Measurements from ENCODE around the gene ZNF311.

ZNF311 gene

DNA sequence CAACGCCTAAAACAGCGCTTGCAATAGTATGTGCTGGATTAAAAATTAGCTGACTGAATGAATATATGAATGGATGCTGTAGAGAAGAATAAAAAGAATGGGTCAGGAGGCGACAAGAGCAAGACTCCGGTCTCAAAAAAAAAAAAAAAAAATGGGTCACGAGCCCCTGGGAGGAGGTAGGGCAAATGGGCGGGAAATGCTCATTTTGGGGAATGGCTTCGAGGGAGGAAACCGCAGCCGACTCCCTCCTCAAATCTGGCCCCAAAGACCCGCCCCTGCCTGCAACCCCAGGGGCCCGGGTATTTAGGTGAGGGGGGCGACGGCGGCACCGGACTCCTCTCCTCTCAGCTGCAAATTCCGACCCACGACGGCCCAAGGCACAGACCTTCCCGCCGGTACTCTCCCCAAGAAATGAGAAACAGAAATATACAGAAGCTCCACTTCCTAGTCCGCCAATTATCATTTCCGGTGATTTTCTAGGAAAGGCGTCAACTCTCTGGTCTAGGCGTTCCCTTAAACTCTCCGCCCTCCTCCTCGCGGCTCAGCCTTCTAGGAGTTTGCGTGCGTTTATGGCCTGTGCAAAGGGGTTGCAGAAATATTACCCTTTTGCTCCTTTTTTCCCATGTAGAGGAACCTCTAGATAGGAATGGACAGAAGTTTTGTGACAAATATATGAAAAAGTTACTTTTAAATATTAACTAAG lies at the start of gene ZNF311:
Gene ZNF311, minus strand, starts transcription at position 133 of the 703 bp plus-strand sequence. CDS start 1,361 bp downstream, outside the sequence.
- DNase-seq: peak; percentile 70

DNA sequence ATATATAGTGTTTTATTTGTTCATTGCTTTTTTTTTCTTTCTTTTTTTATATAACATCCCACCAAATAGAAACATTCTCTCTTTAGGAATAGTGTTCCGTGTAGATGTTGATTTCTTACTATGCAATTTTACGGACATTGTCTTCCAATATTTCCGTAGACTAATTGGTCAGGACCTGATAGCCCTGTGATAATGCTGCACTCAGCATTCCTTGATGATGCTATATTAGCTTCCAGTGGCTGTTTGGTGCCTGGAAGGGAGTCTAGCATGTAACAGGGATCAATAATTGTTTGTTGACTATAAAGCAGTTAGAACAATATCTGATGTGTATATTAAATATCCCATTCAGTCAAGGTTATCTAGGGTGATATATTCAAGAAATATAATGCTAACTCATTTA lies 46.6 kb upstream of the ZNF311 start:
- no peak for DNase-seq

DNA sequence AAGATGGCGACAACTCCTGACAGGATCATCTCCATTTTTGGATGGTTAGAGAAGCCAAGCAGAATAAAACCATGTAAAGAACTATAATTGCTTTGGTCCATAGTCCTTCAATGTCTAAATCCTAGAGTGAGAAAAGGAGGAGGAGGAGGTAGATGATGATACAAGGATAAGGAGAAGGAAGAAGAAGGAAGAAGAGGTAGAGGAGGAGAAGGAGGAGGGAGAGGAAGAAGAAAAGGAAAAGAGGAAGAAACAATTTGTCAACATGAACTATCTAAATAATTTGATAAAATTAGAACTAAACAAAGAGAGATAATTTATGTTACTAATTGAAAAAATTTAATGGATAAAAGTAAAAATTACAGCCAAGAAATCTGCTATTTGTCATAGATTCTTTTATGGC lies 40.0 kb upstream of the ZNF311 start, which contains the start of gene OR2W1:
Gene OR2W1, minus strand, starts transcription at position 101 of the 400 bp plus-strand sequence. Its CDS starts 0 bp downstream, at position 101.
- DNase-seq: no peak

GRCh38 chr6:29035951-29036350 lies 30.8 kb upstream of the ZNF311 start:
- no peak for DNase-seq

DNA sequence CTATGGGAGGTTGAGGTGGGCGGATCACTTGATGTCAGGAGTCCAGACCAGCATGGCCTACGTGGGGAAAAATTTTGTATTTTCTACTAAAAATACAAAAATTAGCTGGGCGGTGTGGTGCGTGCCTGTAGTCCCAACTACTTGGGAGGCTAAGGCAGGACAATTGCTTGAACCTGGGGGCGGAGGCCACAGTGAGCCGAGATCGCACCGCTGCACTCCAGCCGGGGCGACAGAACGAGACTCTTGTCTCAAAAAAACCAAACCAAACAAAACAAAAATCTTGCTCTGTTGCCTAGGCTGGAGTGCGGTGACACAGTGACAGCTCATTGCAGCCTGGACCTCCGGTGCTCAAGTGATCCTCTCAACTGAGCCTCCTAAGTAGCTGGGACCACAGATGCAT lies 23.7 kb upstream of the ZNF311 start:
- DNase-seq: no peak

GRCh38 chr6:29025927-29026585 lies 20.9 kb upstream of the ZNF311 start:
- no peak for DNase-seq

DNA sequence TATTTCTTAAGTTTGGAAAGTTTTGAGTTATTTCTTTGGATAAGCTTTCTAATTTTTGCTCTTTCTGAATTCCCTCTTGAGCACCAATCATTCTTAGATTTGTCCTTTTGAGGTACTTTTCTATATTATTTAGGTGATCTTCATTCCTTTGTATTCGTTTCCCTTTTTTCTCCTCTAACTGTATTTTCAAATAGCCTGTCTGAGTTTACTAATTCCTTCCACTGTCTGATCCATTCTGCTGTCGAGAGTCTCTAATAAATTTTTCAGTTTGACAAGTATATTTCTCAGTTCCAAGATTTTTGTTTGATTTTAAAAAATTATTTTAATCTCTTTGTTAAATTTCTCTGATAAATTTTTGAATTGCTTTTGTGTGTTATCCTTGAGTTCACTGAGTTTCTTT lies 16.3 kb upstream of the ZNF311 start:
- no peak for DNase-seq

GRCh38 chr6:29019629-29020028 lies 14.5 kb upstream of the ZNF311 start:
- no peak for DNase-seq

- DNase-seq: no peak
Observed at GRCh38 chr6:29017428-29017802, 12.3 kb upstream of the ZNF311 start.

DNA sequence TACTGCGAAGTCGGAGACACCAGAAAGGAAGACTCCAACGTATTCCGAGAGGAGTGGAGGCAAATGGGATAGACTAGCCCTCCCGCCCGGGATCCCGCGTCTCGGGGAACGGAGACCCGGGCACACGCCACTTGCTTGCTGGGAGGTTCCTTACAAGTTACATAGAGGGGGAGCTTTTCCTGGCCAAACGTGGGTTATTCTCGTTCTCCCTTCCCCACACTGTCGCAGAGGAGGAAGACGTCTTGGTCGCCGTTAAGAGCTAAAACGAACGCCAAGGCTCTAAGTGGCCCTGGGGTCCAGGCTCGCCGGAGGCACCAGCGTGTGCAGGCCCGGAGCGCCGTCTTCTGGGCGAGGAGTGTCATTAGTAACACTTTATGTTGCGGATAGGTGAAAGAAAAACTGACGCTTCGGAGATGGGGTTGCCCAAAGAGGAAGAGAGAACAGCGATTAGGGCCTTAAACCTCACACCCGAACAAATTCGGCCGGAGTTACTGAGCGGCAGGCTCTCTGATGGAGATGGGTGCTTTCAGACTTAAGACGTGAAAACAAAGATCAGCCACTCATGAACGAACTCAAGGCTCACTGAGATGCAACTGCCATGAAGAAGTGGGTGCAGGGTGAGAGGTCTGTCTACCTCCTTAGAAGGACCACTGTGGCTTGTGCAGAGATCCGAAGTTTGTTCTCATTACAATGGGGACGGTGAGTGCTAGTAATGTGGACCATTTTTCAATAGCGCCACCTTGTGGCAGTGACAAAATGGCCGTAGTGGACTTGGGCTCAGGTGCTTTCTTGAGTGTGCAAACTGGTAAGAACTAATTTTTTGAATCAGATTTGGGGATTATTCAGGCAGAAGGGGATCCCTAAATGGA lies 11.7 kb upstream of the ZNF311 start:
- peak; percentile 88 for DNase-seq

DNA sequence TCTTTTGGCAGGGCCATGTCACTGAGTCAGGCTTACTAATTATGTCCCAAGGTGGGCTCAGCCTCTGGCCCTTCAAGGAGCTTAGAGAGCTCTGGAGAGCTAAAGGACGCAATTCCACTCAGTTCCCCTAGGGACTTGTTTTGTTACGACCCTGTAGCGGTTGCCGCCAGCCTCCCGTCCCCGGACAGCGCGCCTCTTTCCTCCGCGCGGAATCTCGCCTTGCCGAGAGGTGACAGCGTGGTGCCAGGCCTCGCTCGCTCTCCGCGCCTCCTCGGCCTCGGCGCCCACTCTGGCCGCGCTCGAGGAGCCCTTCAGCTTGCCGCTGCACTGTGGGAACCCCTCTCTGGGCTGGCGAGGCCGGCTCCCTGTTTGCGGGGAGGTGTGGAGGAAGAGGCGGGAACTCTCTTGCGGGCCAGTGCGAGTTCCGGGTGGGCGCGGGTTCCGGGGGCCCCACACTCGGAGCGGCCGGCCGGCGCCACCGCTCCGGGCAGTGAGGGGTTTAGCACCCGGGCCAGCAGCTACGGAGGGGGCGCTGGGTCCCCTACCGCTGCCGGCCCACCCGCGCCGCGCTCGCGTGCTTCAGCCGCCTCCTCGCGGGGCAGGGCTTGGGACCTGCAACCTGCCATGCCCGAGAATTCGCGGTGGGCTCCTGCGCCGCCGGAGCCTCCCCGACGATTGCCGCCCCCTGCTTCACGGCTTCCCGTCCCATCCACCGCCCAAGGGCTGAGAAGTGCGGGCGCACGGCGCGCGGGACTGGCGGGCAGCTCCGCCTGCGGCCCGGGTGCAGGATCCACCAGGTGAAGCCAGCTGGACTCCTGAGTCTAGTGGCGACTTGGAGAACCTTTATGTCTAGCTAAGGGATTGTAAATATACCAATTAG lies 9.9 kb upstream of the ZNF311 start:
- peak; percentile 16 for DNase-seq

GRCh38 chr6:29011276-29011734 lies 6.2 kb upstream of the ZNF311 start:
- peak; percentile 48 for DNase-seq

- DNase-seq: no peak
Observed at GRCh38 chr6:29009358-29009757, 4.2 kb upstream of the ZNF311 start.

DNA sequence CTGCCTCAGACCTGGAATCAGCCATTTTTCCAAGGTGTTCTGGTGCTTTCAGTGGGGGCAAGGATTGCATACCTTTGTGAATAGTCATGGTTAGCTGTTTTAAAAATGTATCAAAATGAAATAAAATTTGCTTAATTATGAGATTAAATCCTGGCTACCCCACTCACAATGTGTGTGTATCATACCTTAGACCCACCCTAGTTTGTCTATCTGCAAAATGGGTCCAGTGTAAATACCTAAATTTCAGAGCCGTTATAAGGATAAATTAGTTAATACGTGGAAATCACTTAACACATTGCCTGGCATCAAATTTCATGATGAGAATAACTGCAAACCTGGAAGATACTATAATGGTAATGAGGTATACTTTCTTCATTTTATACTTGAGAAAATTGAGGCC lies 3.0 kb upstream of the ZNF311 start:
- DNase-seq: no peak

DNA sequence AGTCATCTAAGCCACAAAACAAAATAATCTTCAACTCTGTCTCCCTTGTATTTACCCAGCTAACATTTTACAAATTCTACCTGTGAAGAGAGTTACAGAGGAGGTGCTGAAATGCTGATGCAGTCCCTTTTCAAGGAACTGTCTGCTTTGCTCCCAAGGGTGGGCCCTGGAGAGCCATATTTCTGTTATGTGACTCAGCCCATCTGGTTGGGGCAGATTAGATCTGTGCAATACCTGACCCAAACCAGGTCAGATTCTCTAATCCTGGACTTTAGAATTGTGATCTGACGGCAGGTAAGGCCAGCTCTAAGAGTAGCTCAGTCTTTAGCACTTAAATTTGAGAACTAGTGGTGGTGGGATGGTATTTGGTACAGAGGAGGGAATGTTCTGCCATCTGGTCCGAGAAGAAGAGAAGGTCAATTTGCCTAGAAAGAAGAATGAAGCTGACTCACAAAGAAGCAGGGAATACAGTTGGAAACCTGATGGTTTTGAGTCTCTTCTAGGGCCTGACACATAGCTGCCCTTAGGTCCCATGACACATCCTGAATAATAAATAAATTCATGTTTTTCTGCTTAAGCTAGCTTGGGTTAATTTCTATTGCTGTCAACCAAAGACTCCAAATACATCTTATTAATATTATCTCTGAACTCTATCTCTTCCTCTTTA lies 8.1 kb downstream of the ZNF311 start:
- no peak for DNase-seq

- no peak for DNase-seq
Observed at GRCh38 chr6:28995093-28995650, 9.9 kb downstream of the ZNF311 start.

GRCh38 chr6:28988536-28989311 lies 16.4 kb downstream of the ZNF311 start:
- DNase-seq: peak; percentile 82

DNA sequence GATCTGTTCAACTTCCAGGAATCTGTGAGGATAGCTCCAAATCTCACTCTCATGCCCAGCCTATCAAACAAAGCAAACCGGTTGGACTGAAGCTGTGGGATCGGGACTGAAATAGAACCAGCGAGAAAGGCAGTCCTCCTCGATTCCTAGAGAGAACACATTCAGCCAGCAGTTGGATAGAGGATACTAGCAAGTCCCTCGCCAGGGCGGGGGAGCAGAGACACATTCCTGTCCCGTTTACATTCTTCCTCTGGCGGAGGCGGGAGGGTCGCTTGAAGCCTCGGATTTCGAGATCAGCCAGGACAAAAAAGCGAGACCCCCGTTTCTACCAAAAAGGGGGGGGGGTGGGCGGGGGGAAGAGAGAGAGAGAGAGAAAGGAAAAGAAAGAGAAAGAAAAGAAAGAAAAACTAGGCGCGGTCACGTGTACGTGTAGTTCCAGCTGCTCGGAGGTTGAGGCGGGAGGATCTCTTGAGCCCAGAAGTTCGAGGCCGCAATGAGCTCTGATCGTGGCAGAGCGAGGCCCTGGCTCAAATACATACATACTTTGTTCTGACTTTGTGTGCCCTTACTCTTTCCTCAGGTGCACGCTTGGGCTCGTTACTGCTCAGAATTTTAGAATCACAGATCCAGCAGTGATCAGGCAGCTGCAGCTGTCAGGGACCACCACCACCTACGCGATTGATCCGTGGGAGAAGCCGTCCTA lies 19.5 kb downstream of the ZNF311 start:
- peak; percentile 31 for DNase-seq

DNA sequence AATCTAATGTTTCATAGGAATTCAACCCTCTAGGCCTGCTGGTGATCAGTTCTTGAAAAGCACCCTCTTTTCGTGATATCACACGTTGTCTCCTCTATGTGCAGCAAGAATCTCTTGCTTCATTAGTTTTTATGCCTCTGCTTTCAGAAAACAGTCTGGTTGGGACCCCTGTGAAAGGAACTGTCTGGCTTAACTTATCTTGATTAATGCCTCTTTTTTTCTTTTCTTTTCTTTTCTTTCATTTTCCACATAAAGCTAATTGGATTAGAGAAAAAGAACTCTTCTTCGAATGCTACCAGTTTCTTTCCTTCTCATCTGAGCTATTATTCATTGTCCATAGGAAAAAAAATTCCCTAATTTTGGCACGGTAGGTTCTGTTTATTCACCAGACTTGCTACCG lies 21.3 kb downstream of the ZNF311 start:
- no peak for DNase-seq
